ENCODE measurements around the gene MLLT1. TPM values are rescaled to one million over a fixed set of nuclear protein-coding genes. Genes with fewer than 3 reads are reported as not detected.

MLLT1 gene
- total RNA-seq, 1 experiment from 2014 or later, result 55.0 TPM

- intact Hi-C loops (cut with micrococcal nuclease), result no loop called here
- no peaks in the 10 kb centered on the region for H3K36me3 ChIP-seq (ENCODE audit: control insufficient read depth in 1 of 2, insufficient read depth in 2 of 2, low read length in 2 of 2)
- H3K27me3 ChIP-seq (ENCODE audit: insufficient read depth, low read length), result no peaks in the 10 kb centered on the region
- no peaks in the 10 kb centered on the region; the same call in 1 of the 2 replicates for H4K20me1 ChIP-seq (ENCODE audit: insufficient read depth)
- H3K4me2 ChIP-seq (ENCODE audit: low read length), result no peak overlapping the region
- RAD21 ChIA-PET (ENCODE audit: low non-redundant PET in 1 of 2, low total read pairs in 2 of 2, uncharacterized antibody in 2 of 2, unreplicated experiment in 2 of 2), result no interaction called here
- H3K9me3 ChIP-seq (ENCODE audit: control insufficient read depth in 1 of 2, insufficient read depth in 1 of 2, low read depth in 1 of 2, low read length in 2 of 2), result no peaks in the 10 kb centered on the region
- H3K4me1 ChIP-seq (ENCODE audit: control insufficient read depth in 1 of 2, insufficient read depth in 2 of 2, low read length in 2 of 2), result peaks cover 0 to 8% of the 10 kb centered on the region in 2 experiments; a peak in 2 of 4 replicates
- H2AFZ ChIP-seq (ENCODE audit: low read depth, low read length, poor library complexity, severe bottlenecking), result no peak overlapping the region
- no peak overlapping the region for H3K9ac ChIP-seq (ENCODE audit: low read length)
- TF ChIP-seq SRF (IDR thresholded peaks at IDR 0.05; ENCODE audit: low read depth) (no peak), CTCF (IDR thresholded peaks at IDR 0.05 in 2 of 3, conservative IDR thresholded peaks at IDR 0.05 in 1 of 3; ENCODE audit: borderline replicate concordance in 1 of 3, insufficient read depth in 1 of 3, low read depth in 2 of 3, low read length in 2 of 3) (no peak)
- BruUV-seq (replicated peaks), result no TSS peak
- ATAC-seq (no peak), DNase-seq (ENCODE audit: low read depth, low spot score) (no peak)
- H3K27ac ChIP-seq (ENCODE audit: low read depth, low read length), result no peak overlapping the region
- H3K79me2 ChIP-seq (ENCODE audit: insufficient read depth, low read length), result peaks cover 82% of the 10 kb centered on the region
- H3K9me2 ChIP-seq (ENCODE audit: insufficient read depth), result no peaks in the 10 kb centered on the region
- POLR2A ChIA-PET, result no interaction called here
- no peak overlapping the region for H3K4me3 ChIP-seq (replicated peaks in 1 of 2; ENCODE audit: low read depth in 1 of 2, low read length in 2 of 2)
- CTCF ChIA-PET, result no interaction called here
These were observed 37.9 kb downstream of the MLLT1 start for GRCh38 chr19:6241680-6242377.

- no peaks in the 10 kb centered on the region for H3K27me3 ChIP-seq (ENCODE audit: insufficient read depth, low read length)
- TF ChIP-seq ZNF274 (IDR thresholded peaks at IDR 0.05; ENCODE audit: low read depth, low read length) (no peak), EGR1 (IDR thresholded peaks at IDR 0.05; ENCODE audit: low read depth) (no peak), CBX3 (IDR thresholded peaks at IDR 0.05; ENCODE audit: low read depth) (no peak), CEBPB (IDR thresholded peaks at IDR 0.05; ENCODE audit: low read depth) (no peak), SIN3A (IDR thresholded peaks at IDR 0.05; ENCODE audit: low read depth) (no peak), EZH2 (IDR thresholded peaks at IDR 0.05) (no peak), POLR2AphosphoS5 (IDR thresholded peaks at IDR 0.05; ENCODE audit: low read depth, low read length) (no peak)
- RAD21 ChIA-PET (ENCODE audit: low non-redundant PET in 1 of 2, low total read pairs in 2 of 2, uncharacterized antibody in 2 of 2, unreplicated experiment in 2 of 2), result no interaction called here
- H3K9me3 ChIP-seq (ENCODE audit: control insufficient read depth in 1 of 2, insufficient read depth in 1 of 2, low read depth in 1 of 2, low read length in 2 of 2), result no peaks in the 10 kb centered on the region
- peaks cover 82% of the 10 kb centered on the region for H3K79me2 ChIP-seq (ENCODE audit: insufficient read depth, low read length)
- intact Hi-C loops (cut with micrococcal nuclease), result no loop called here
- DNase-seq (ENCODE audit: low read depth, low spot score) (no peak), ATAC-seq (no peak)
- peaks cover 0 to 8% of the 10 kb centered on the region in 2 experiments; a peak in 2 of 4 replicates for H3K4me1 ChIP-seq (ENCODE audit: control insufficient read depth in 1 of 2, insufficient read depth in 2 of 2, low read length in 2 of 2)
- H3K36me3 ChIP-seq (ENCODE audit: control insufficient read depth in 1 of 2, insufficient read depth in 2 of 2, low read length in 2 of 2), result no peaks in the 10 kb centered on the region
- H4K20me1 ChIP-seq (ENCODE audit: insufficient read depth), result no peaks in the 10 kb centered on the region; the same call in 1 of the 2 replicates
- H3K4me2 ChIP-seq (ENCODE audit: low read length), result no peak overlapping the region
- POLR2A ChIA-PET, result no interaction called here
- BruUV-seq (replicated peaks), result no TSS peak
- no peak overlapping the region for H3K4me3 ChIP-seq (replicated peaks in 1 of 2; ENCODE audit: low read depth in 1 of 2, low read length in 2 of 2)
- H3K9ac ChIP-seq (ENCODE audit: low read length), result no peak overlapping the region
- no peak overlapping the region for H2AFZ ChIP-seq (ENCODE audit: low read depth, low read length, poor library complexity, severe bottlenecking)
- no peak overlapping the region for H3K27ac ChIP-seq (ENCODE audit: low read depth, low read length)
- H3K9me2 ChIP-seq (ENCODE audit: insufficient read depth), result no peaks in the 10 kb centered on the region
- CTCF ChIA-PET, result no interaction called here
These were observed 38.7 kb downstream of the MLLT1 start for GRCh38 chr19:6241056-6241455.
